Measurements from ENCODE around the gene ZFP14.
"Not testable (repeated sequence)": the region's sequence is repeated elsewhere in the genome, so short reads cannot be mapped to it uniquely, and the experiment has no call there.

Gene ZFP14

DNA sequence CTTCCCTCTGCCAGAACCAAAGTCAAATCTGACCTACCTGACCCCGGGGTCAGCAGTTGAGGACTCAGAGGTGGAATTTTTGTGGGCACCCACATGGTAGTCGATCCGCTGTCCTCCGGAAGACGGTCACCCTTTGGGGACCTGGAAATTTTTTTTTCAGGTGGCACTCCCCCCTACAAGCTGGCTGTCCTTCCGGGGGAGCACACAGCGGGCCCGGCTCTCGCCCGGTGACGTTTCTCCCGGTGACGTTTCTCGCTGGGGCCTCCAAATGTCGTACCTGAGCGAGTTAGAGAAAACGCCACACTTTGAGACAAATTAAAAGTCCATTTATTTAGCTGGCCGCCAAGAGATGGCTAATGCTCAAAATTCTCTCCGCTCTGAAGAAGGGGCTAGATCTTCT lies 48.8 kb downstream of the ZFP14 start:
- no peak for DNase-seq (ENCODE audit: low read depth)

DNA sequence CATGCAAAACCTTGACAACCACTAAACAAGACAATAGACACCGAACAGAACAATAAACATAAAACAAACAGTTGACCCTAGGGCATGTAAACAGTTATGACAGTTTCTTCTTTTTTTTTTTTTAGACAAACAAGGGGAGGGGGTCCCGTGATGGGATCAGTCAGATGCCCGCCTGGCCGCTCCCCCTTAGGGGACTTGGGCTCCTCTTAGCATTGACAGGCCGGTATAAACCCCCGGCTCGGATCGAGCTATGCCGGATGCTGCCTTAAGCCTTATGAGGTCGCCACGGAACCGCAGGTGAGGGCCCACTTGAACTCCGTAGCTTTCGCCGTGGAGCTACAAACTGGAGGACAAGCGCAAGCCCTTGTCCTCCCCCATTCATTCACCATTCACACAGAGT lies 49.5 kb downstream of the ZFP14 start:
- not testable (repeated sequence) for DNase-seq (ENCODE audit: low read depth)

DNA sequence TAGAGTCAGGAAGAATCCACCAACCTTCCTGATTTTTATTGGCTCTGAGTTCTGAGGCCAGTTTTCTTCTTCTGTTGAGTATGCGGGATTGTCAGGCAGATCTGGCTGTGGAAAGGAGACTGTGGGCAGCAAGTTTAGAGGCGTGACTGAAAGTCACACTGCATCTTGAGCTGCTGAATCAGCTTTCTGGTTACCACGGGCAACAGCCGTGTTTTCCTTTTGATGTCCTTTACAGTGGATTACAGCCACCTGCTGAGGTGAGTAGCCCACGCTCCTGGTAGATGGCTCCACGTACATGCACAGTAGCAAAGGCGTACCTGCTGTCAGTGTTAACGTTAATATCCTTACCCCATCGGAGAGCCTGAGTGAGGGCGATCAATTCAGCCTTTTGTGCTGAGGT lies 52.4 kb downstream of the ZFP14 start:
- DNase-seq (ENCODE audit: low read depth), result not testable (repeated sequence)

DNA sequence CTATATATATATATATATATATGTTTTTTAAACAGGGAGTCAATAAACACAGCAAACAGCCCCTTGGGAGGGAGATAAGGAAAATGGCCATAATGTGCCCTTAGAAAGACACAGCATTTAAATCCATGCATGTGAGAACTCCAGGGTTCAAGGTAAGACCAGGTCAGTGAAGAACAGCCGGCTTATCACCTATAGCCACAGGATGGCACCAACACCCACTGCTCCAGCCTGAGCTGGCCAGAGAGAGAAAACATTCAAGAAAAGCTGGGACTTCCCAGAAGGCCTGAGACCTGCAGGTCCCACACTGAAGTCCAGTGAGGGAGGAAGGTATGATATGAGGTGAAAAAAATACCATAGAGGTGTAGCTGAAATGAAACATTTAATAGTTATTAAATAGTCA lies 63.8 kb downstream of the ZFP14 start:
- not testable (repeated sequence) for DNase-seq (ENCODE audit: low read depth)

DNA sequence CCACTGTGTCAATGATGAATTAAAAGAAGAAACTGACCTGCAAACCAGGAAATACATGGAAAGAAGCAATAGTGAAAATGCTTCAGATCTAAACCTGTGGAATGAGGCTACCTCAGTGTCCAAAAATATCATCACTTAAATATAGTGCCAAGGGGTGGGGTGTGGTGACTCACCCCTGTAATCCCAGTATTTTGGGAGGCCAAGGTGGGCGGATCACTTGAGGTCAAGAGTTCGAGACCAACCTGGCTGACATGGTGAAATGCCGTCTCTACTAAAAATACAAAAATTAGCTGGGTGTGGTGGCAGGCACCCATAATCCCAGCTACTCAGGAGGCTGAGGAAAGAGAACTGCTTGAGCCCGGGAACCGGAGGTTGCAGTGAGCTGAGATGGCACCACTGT lies 64.9 kb downstream of the ZFP14 start:
- DNase-seq (ENCODE audit: low read depth), result not testable (repeated sequence)

DNA sequence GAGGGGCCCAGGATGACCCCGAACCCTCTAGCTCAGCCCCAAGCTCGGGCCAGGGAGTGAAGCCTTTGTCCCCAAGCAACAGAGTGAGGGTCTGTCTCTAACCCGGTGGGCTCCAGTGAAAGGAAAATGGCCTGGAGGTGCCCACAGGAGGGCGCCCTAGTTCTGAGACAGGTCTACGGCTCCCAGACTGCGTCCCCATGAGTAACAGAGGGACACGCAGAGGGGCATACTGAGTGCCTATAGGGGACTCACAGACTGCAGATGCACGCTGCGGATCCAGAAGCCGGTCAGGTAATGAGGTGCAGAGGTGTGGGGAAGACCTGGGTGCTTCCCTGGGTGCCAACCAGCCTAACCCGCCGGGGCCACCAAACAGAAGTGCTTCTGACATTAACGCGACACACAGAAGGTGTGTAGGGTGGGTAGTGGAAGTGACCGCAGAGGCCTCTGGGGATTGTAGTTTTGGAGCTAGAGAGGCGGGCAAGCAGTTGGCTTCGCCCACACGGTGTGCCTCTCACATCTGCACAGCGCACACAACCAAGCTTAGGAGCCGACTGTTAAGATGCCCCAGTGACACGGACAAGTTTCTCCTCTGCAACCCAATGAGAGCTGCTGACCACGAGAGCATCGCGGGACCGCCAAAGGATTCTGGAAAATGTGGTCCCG lies 67.8 kb downstream of the ZFP14 start:
- not testable (repeated sequence) for DNase-seq (ENCODE audit: low read depth)

DNA sequence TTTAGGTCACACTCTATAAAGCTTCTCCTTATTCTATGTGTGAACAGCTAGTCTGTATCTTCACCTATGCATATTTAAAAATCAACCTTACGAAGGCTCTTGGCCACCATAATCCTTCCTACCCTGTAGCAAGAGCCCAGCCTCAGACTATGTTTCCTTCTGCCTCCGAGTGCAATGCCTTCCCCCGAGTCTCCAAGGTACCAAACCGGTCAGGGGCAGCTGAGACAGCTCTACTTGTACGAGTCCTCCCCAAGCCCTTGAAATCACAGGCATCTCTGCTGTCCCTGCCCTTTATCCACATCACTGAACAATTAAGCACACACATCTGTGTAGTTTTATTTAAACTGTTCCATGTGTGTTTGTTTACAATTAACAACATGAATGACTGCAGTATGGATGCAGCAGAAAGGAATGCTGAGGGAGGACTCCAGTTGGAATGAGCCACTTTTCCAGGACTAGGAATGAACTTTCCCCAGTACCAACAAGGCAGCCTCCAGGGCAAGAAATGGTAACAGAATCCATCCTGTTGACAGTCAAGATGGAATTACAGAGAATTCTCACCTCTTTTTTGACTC lies 68.5 kb downstream of the ZFP14 start:
- DNase-seq (ENCODE audit: low read depth), result not testable (repeated sequence)

DNA sequence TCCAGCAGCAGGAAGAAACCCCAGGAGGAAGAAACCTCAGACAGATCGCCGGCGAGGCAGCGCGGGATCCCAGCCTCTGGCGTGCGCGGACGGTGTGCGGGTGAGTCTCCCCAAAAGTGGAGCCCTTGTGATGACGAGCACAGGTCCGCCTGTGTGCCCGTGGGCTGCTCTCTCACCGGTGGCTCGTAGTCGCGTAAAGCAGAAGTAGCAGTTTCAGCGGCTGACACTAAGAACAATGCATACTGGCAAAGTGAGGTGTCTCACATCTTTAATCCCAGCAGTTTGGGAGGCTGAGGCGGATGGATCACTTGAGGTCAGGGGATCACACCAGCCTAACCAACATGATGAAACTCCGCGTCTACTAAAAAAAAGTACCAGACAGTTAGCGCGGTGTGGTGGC lies 69.2 kb downstream of the ZFP14 start:
- not testable (repeated sequence) for DNase-seq (ENCODE audit: low read depth)

DNA sequence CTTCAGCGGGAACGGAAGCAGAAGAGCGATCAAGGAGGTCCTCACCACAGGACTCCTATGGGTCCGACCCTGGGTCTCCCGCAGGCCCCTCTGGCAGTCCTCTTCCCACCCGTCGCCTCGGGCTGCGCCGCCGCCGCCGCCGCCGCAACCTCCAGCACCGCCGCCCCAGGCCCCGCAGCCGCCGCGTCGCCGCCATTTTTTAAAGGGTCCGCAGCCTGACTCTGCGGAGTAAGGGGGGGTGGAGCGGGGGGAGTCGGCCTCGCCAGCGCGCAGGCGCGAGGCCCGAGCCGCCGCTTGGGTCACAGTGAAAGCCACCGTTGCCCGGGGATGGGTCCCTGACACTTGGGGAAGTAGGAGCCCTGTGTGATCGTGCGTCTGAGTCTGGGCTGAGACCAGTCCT lies 69.7 kb downstream of the ZFP14 start:
- DNase-seq (ENCODE audit: low read depth), result not testable (repeated sequence)

DNA sequence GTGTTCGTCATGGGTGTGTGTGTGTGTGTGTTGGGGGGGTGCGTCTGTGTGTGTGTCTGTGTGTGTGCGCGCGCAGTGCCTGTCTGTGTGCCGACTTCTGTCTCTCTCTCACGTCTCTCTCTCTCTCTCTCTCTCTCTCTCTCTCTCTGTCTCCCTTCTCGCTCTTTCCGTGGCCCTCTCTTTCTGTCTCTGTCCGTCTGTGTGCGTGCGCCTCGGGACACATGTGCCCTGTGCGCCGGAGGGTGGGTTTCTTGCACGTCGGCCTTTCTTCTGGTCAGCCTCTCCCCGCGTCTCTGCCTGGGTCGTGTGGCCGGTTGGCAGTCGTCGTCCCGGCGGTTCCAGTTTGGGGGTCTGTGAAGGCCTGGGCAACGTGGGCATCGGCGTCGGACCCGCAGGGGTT lies 86.7 kb downstream of the ZFP14 start:
- not testable (repeated sequence) for DNase-seq (ENCODE audit: low read depth)
